ENCODE results near the gene SNURF.

GRCh38 chr15:24962880-24963279 lies 8.1 kb downstream of the SNURF start:
- TF ChIP-seq CTCF (IDR thresholded peaks at IDR 0.05; ENCODE audit: insufficient read depth, low read length, poor library complexity, severe bottlenecking) (no peak), EZH2phosphoT487 (conservative IDR thresholded peaks at IDR 0.05; ENCODE audit: low read length) (no peak)
